ENCODE data around the gene MORC3.

MORC3 gene

GRCh38 chr21:36423771-36424433 is 103.9 kb downstream of the MORC3 start:
- no peak for DNase-seq

GRCh38 chr21:36424592-36424991 is 104.6 kb downstream of the MORC3 start:
- DNase-seq: no peak

DNA sequence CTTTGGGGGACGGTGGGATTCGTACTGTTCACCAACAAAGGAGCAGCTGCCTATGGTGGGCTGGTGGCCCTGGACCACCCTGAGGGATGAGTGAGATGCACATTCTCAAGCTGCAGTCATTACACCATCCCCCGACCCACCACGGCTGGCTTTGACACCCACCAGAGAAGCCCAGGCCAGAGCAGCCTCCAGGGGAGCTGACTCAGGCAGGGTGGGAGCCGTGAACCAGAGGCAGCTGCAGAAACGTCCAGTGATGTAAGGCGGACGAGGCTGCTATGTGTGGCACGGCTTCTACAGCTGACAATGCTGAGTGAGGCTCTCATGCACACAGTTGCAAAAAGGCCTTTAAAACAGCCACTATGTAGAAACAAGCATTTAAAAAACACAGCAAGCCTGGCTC is 105.3 kb downstream of the MORC3 start:
- no peak for DNase-seq
